Esophagus squamous epithelium (tissue), 4 donors: ENCODE data around the gene PPEF2.

Experiments used
- POLR2A ChIP-seq, 4 donors: fragments of 450-650 bp; IDR thresholded peaks; one replicate each; pipeline ENCODE4 v1.6.1; 2017; ENCODE audit warnings: antibody characterized with exemption in 4 of 4, mild to moderate bottlenecking in 4 of 4, moderate library complexity in 3 of 4
- TF ChIP-seq, protein P1 (sequence below), 6 experiments: fragments of 450-650 bp in 4 of 6; fragments of 200-600 bp in 2 of 6; sonication (generic) in 2 of 6; IDR thresholded peaks; one replicate each; pipeline ENCODE4 v1.5.1; 2016 to 2019; ENCODE audit warnings: antibody characterized with exemption in 6 of 6, mild to moderate bottlenecking in 4 of 6, moderate library complexity in 4 of 6

- TF ChIP-seq, protein P1, sequence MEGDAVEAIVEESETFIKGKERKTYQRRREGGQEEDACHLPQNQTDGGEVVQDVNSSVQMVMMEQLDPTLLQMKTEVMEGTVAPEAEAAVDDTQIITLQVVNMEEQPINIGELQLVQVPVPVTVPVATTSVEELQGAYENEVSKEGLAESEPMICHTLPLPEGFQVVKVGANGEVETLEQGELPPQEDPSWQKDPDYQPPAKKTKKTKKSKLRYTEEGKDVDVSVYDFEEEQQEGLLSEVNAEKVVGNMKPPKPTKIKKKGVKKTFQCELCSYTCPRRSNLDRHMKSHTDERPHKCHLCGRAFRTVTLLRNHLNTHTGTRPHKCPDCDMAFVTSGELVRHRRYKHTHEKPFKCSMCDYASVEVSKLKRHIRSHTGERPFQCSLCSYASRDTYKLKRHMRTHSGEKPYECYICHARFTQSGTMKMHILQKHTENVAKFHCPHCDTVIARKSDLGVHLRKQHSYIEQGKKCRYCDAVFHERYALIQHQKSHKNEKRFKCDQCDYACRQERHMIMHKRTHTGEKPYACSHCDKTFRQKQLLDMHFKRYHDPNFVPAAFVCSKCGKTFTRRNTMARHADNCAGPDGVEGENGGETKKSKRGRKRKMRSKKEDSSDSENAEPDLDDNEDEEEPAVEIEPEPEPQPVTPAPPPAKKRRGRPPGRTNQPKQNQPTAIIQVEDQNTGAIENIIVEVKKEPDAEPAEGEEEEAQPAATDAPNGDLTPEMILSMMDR (IDR thresholded peaks at IDR 0.05) = no peak
- TF ChIP-seq POLR2A (IDR thresholded peaks at IDR 0.05) = no peak
Observed at GRCh38 chr4:75922588-75922987, 20.3 kb upstream of the PPEF2 start.
